WTC11 (cell line): ENCODE results near the gene MUC4.

Experiments
- ELF4 ChIP-seq: sonication (generic); formaldehyde crosslinking; IDR thresholded peaks from 2 replicates; pipeline ENCODE4 v1.8.1; 2022; ENCODE audit warnings: low read depth, mild to moderate bottlenecking, moderate library complexity, missing genetic modification reagents
- ESRRA ChIP-seq: sonication (generic); formaldehyde crosslinking; IDR thresholded peaks from 2 replicates; pipeline ENCODE4 v1.8.1; 2022; ENCODE audit warnings: mild to moderate bottlenecking, missing genetic modification reagents, borderline replicate concordance
- HMGA2 ChIP-seq: fragments of 250-450 bp; sonication (Bioruptor Pico); IDR thresholded peaks from 2 replicates; pipeline ENCODE4 v1.4.0; 2021; ENCODE audit warnings: mild to moderate bottlenecking, moderate library complexity
- NFYB ChIP-seq: sonication (generic); formaldehyde crosslinking; conservative IDR thresholded peaks from 2 replicates; pipeline ENCODE4 v1.8.0; 2022; ENCODE audit warnings: low read depth, missing genetic modification reagents
- NR1H2 ChIP-seq: sonication (generic); formaldehyde crosslinking; IDR thresholded peaks from 2 replicates; pipeline ENCODE4 v1.9.0; 2021; ENCODE audit warnings: mild to moderate bottlenecking, moderate library complexity, missing genetic modification reagents
- NR2C2 ChIP-seq: sonication (generic); formaldehyde crosslinking; IDR thresholded peaks from 2 replicates; pipeline ENCODE4 v1.8.0; 2022; ENCODE audit warnings: mild to moderate bottlenecking, missing genetic modification reagents
- OVOL2 ChIP-seq: fragments of 250-450 bp; sonication (Bioruptor Pico); IDR thresholded peaks from 2 replicates; pipeline ENCODE4 v1.9.0; 2021; ENCODE audit warnings: mild to moderate bottlenecking, borderline replicate concordance
- ZNF138 ChIP-seq: sonication (generic); formaldehyde crosslinking; conservative IDR thresholded peaks from 2 replicates; pipeline ENCODE4 v1.8.1; 2022; ENCODE audit warnings: mild to moderate bottlenecking, moderate library complexity, missing genetic modification reagents
- TF ChIP-seq, protein P1 (sequence below): fragments of 200-600 bp; IDR thresholded peaks from 2 replicates; pipeline ENCODE4 v1.8.0; 2022; ENCODE audit warnings: antibody characterized with exemption
- TF ChIP-seq, protein P2 (sequence below): sonication (generic); formaldehyde crosslinking; IDR thresholded peaks from 2 replicates; pipeline ENCODE4 v1.8.0; 2022; ENCODE audit warnings: mild to moderate bottlenecking, missing genetic modification reagents
- TF ChIP-seq, protein P3 (sequence below): sonication (generic); formaldehyde crosslinking; IDR thresholded peaks from 2 replicates; pipeline ENCODE4 v1.8.1; 2023; ENCODE audit warnings: mild to moderate bottlenecking, missing genetic modification reagents

DNA sequence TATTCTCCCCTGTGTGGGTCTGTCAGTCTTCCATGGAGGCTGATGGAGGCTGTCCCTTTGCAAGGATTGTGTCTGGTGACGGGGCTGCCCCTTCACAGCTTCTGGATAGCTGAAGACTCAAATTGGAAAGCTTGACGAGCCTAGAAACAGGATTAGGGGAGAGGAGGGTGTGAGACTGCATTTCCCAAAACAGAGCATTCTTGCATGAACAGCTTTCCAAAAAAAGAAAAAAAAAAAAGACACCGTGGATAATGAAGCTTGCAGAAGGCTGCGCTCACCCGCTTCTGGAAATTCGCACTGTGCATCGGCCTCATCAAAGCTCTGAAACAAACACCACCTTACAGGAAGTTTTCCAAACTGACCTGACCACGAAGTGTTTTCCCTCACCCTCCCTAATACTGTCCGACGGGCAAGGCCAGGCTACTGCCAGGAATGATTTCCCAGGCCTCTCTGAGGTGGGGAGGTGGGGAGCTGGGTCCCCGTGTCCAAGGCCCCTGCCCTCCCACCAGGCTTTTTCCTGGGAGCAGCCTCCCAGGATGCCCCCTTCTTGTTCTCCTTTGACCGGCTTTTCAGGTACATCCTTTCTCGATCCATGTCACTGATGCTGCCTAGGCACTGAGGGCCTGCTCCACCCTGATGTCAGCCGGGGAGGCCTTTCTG lies 24.9 kb upstream of the MUC4 start:
- TF ChIP-seq, protein P1, sequence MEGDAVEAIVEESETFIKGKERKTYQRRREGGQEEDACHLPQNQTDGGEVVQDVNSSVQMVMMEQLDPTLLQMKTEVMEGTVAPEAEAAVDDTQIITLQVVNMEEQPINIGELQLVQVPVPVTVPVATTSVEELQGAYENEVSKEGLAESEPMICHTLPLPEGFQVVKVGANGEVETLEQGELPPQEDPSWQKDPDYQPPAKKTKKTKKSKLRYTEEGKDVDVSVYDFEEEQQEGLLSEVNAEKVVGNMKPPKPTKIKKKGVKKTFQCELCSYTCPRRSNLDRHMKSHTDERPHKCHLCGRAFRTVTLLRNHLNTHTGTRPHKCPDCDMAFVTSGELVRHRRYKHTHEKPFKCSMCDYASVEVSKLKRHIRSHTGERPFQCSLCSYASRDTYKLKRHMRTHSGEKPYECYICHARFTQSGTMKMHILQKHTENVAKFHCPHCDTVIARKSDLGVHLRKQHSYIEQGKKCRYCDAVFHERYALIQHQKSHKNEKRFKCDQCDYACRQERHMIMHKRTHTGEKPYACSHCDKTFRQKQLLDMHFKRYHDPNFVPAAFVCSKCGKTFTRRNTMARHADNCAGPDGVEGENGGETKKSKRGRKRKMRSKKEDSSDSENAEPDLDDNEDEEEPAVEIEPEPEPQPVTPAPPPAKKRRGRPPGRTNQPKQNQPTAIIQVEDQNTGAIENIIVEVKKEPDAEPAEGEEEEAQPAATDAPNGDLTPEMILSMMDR: no peak
- TF ChIP-seq ESRRA (CRISPR knock-in tag): no peak
- TF ChIP-seq NR2C2 (CRISPR knock-in tag): no peak
- TF ChIP-seq, protein P2, sequence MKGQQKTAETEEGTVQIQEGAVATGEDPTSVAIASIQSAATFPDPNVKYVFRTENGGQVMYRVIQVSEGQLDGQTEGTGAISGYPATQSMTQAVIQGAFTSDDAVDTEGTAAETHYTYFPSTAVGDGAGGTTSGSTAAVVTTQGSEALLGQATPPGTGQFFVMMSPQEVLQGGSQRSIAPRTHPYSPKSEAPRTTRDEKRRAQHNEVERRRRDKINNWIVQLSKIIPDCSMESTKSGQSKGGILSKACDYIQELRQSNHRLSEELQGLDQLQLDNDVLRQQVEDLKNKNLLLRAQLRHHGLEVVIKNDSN (CRISPR knock-in tag): no peak
- no peak for TF ChIP-seq HMGA2 (CRISPR knock-in tag)
- TF ChIP-seq, protein P3, sequence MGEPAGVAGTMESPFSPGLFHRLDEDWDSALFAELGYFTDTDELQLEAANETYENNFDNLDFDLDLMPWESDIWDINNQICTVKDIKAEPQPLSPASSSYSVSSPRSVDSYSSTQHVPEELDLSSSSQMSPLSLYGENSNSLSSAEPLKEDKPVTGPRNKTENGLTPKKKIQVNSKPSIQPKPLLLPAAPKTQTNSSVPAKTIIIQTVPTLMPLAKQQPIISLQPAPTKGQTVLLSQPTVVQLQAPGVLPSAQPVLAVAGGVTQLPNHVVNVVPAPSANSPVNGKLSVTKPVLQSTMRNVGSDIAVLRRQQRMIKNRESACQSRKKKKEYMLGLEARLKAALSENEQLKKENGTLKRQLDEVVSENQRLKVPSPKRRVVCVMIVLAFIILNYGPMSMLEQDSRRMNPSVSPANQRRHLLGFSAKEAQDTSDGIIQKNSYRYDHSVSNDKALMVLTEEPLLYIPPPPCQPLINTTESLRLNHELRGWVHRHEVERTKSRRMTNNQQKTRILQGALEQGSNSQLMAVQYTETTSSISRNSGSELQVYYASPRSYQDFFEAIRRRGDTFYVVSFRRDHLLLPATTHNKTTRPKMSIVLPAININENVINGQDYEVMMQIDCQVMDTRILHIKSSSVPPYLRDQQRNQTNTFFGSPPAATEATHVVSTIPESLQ (CRISPR knock-in tag): no peak
- TF ChIP-seq ELF4 (CRISPR knock-in tag): no peak
- no peak for TF ChIP-seq NFYB (CRISPR knock-in tag)
- TF ChIP-seq OVOL2 (CRISPR knock-in tag): no peak
- no peak for TF ChIP-seq NR1H2 (CRISPR knock-in tag)
- TF ChIP-seq ZNF138 (CRISPR knock-in tag): no peak
